Mucosa of rectum (tissue), 2 donors: ENCODE measurements around the gene DNMT3L.
"Not testable (repeated sequence)": the region's sequence is repeated elsewhere in the genome, so short reads cannot be mapped to it uniquely, and the experiment has no call there.

Experiments
- H3K27ac ChIP-seq, 2 donors: one replicate each; pipeline ENCODE4 v1.7.0; 2013; ENCODE audit warnings: inconsistent platforms in 2 of 2, low read depth in 2 of 2, low read length in 2 of 2
- H3K27me3 ChIP-seq, 2 donors: one replicate each; pipeline ENCODE4 v1.7.0; 2013; ENCODE audit warnings: low read length in 2 of 2; ENCODE audit not compliant: control insufficient read depth in 2 of 2, insufficient read depth in 2 of 2
- H3K36me3 ChIP-seq, 2 donors: one replicate each; pipeline ENCODE4 v1.7.0; 2013; ENCODE audit warnings: low read length in 2 of 2; ENCODE audit not compliant: control insufficient read depth in 2 of 2, insufficient read depth in 2 of 2
- H3K4me1 ChIP-seq, 2 donors: one replicate each; pipeline ENCODE4 v1.7.0; 2013; ENCODE audit warnings: low read length in 2 of 2, mild to moderate bottlenecking in 1 of 2; ENCODE audit not compliant: control insufficient read depth in 2 of 2, insufficient read depth in 2 of 2
- H3K4me3 ChIP-seq, 2 donors: one replicate each; pipeline ENCODE4 v1.7.0; 2013; ENCODE audit warnings: low read length in 2 of 2
- H3K9ac ChIP-seq, 2 donors: one replicate each; pipeline ENCODE4 v1.7.0; 2013; ENCODE audit warnings: low read length in 2 of 2, low read depth in 1 of 2, mild to moderate bottlenecking in 1 of 2
- H3K9me3 ChIP-seq, 2 donors: one replicate each; pipeline ENCODE4 v1.7.0; 2013; ENCODE audit warnings: low read length in 2 of 2; ENCODE audit not compliant: control insufficient read depth in 2 of 2
- donor health status: healthy.
- donor health status: Normal muscosa, but diverticular disease.

Gene DNMT3L

DNA sequence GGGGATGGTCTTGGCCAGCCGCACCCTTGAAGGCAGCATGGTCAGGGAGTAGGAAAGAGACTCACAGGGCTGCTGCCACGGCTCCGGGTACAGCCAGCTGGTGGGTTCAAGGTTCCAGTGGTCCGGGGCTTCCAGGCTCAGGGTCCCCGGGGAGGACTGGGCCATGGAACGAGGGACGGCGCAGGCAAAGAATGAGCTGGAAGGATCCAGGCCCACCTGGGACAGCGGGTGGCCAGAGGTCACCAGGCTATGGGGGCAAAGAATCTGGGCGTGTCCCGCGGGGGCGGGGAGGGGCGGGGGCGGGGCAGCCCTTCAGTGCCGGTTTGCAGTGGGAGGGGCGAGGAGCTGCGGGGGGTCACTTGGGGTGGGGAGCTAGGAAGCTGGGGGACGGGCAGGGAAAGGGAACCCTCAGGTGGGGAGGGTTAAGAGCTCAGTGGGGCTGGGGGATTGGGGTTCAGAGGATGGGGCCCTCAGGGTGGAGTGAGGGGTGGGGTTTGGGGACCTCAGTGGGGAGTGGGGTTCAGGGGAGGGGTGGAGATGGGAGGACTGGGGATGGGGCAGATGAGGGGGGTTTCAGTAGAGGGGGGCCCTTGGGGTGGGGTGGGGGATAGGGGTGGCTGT lies at the start of gene DNMT3L:
Gene DNMT3L, minus strand, starts transcription at position 223 of the 621 bp plus-strand sequence. CDS start 638 bp downstream, outside the sequence.
- Histone ChIP-seq H3K4me3 (no peak within 1 kb of the TSS), H3K27ac (no peak within 1 kb of the TSS), H3K27me3 (no peaks in the 10 kb centered on the region), H3K4me1 (no peaks in the 10 kb centered on the region), H3K36me3 (no peaks in the 10 kb centered on the region), H3K9ac (no peak within 1 kb of the TSS), H3K9me3 (no peaks in the 10 kb centered on the region)

DNA sequence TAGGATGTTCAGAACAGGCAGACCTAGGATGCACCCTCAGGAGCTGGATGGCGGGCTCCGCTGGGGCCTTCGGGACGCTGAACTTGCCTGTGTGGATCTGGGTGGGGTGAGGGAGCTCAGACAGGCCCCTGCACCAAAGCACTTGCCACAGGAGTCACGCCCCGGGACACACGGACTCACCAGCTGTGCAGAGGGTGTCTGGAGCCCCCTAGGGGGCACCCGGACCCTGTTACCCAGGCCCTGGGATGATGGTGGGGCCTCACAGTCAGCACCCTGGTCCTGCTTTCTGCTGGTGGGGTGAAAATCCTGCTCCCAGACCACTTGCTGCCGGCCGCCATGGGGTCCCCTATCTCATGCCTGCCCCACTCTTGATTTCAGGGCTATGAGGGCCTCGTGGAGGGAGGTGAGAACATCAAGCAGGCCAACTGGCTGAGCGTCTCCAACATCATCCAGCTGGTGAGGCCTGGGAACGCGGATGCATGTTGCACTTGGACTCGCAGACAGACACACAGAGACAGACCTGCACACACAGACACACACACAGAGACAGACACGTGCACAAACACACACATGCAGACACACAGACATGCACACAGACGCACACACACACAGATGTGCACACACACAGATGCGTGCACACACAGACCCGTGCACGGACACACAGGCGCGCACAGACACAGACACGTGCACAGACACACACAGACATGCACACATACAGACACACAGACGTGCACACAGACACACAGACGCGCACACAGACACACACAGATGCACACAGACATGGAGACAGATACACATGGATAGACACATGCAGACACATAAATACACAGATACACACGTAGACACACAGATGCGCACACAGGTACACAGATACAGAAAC lies 49.2 kb upstream of the DNMT3L start:
- no peaks in the 10 kb centered on the region for H3K4me1 ChIP-seq
- H3K27ac ChIP-seq = no peak overlapping the region
- H3K27me3 ChIP-seq = no peaks in the 10 kb centered on the region
- peaks cover 50 to 59% of the 10 kb centered on the region in 2 donors for H3K36me3 ChIP-seq
- H3K9ac ChIP-seq = no peak overlapping the region
- no peak overlapping the region for H3K4me3 ChIP-seq
- H3K9me3 ChIP-seq = no peaks in the 10 kb centered on the region

DNA sequence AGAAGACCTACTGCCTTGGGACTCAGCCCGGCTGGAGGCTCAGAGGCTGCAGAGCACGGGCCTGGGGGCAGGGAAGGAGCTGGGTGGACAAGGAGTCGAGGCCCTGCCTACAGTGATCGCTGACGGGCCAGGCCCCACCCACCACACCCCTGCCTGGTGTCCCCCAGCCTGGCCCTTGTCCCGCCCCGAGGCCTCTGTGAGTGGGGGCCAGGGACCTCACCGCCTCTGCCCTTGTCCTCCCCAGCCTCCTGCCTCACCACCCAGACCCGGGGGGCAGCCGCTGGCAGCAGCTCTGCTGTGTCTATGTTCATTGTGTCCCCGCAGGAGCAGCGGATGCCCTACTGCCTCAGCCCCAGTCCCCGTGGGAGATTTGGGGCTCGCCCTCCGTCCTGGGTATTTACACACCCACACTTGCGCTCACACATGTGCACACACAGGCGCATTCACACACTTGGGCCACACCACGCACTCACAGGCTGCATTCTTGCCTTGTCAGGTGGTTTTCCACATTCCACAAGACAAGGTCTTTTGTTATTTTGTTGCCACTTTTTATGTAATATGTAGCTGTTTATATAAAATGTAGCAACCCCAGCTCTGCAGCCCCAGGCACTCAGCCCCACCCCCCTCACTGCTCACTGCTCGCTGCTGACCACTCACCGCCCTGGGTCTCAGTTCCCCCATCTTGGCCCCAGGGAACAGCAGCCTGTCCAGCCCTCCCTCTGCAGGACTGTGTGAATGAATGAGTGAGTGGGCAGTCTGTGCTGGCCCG lies 45.4 kb upstream of the DNMT3L start:
- Histone ChIP-seq H3K4me3 (no peak overlapping the region), H3K4me1 (peaks cover 26% of the 10 kb centered on the region in 2 donors), H3K9me3 (no peaks in the 10 kb centered on the region), H3K36me3 (peaks cover 34 to 44% of the 10 kb centered on the region in 2 donors), H3K9ac (no peak overlapping the region), H3K27me3 (no peaks in the 10 kb centered on the region), H3K27ac (no peak overlapping the region)

DNA sequence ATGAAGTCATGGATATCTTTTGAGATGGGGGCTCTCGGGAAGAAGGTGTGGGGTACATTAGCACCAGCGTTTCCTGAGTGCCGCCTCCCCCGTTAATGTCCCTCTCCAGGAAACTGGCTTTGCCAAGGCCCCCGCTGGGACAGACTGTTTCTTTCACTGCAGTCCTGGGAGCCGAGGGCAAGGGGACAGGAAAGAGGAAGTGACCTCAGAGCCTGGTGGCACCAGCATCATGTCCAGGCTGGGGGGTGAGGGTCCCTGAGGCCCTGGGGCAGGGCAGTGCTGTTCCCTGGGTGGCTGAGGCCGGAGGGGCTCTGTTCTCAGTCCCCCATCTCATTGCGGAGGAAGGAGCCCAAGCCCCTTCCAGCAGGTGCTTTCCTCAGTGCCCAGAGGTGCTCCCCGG lies 44.0 kb upstream of the DNMT3L start:
- no peak overlapping the region for H3K27ac ChIP-seq
- H3K36me3 ChIP-seq = peaks cover 19 to 30% of the 10 kb centered on the region in 2 donors
- H3K4me1 ChIP-seq = peaks cover 40% of the 10 kb centered on the region in 2 donors
- H3K4me3 ChIP-seq = no peak overlapping the region
- H3K27me3 ChIP-seq = no peaks in the 10 kb centered on the region
- no peak overlapping the region for H3K9ac ChIP-seq
- H3K9me3 ChIP-seq = no peaks in the 10 kb centered on the region

DNA sequence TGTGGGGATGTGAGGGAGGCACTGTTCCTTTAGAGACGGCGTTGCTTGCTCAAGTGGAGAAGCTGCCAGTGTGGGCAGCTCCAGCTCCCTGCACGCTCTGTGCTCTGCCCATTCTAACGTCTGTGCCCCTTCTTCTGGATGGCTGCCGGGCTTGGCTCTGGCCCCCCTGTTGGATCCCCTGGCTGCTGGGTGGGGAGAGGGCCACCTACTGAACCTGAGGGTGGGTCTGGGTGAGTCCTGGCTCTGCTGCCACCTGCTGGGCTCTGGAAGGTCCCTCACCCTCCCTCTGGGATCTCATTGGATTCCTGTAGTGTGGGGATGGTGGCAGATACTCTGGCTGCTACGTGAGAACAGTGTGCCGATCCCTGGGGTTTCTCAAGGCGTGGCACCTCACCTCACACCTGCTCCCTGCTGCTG lies 43.2 kb upstream of the DNMT3L start:
- Histone ChIP-seq H3K4me3 (no peak overlapping the region), H3K9ac (no peak overlapping the region), H3K27ac (peak overlapping the region in 1 of 2 donors; percentile 96), H3K9me3 (no peaks in the 10 kb centered on the region), H3K27me3 (no peaks in the 10 kb centered on the region), H3K36me3 (peaks cover 11 to 28% of the 10 kb centered on the region in 2 donors), H3K4me1 (peaks cover 40 to 41% of the 10 kb centered on the region in 2 donors)

DNA sequence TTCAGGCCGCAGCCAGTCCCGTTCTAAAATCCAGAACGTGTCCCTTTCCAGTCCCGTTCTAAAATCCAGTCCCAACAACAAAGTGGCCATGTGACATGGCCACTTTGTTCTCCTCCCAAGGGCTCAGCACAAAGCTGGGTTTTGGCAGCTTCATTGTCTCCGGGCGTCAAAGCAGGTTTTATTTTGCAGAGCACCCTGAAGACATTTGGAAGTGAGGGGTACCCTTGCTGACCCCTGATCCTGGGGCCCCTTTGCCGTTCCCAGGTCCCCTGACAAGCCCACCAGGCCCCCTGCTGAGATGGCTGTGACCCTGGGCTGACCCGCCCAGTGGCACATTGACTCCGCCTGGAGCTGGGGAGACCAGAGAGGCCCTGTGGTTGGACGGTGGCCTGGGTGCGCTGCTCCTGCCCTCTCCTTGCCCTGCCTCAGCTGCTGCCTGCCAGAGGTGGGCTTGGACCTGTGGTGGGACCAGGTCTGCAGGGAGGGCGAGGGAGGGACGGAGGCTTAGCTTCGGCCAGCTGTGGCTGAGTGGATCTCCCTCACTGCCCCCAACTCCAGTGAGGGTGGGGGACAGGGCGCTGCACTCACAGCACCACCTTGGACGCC lies 42.4 kb upstream of the DNMT3L start:
- peaks cover 9 to 24% of the 10 kb centered on the region in 2 donors for H3K36me3 ChIP-seq
- no peaks in the 10 kb centered on the region for H3K9me3 ChIP-seq
- peak overlapping the region; percentile 26 to 57 for H3K9ac ChIP-seq
- peak overlapping the region; percentile 11 to 26 for H3K4me3 ChIP-seq
- H3K27me3 ChIP-seq = no peaks in the 10 kb centered on the region
- H3K27ac ChIP-seq = peak overlapping the region; percentile 96
- H3K4me1 ChIP-seq = peaks cover 45 to 47% of the 10 kb centered on the region in 2 donors

DNA sequence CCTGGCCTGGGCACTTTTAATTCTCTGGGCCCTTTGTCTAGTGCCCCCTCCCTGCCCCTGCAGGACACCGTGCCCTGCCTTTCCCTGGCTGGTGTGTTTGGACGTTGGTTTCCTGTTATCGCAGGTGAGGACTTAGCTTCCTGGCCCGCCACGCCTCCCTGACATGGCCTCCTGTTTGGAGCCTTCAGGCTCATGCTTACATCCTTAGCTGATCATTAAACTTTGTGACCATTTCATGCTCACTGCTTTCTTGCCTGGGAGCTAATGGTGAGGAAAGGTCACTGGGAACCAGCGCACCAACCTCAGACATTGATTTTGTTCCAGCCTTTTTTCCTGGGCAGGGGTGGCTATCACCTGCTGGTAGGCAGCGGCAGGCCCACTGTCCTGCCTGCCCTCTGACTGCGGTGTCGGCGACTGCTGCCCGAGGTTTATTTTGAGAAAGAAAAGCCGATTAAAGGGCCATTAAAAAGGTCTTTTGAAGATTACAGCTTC lies 41.8 kb upstream of the DNMT3L start:
- H3K27me3 ChIP-seq = no peaks in the 10 kb centered on the region
- peak overlapping the region in 1 of 2 donors; percentile 26 for H3K4me3 ChIP-seq
- H3K4me1 ChIP-seq = peaks cover 47 to 48% of the 10 kb centered on the region in 2 donors
- peak overlapping the region; percentile 26 to 57 for H3K9ac ChIP-seq
- H3K9me3 ChIP-seq = no peaks in the 10 kb centered on the region
- H3K36me3 ChIP-seq = peaks cover 9 to 24% of the 10 kb centered on the region in 2 donors
- peak overlapping the region; percentile 96 for H3K27ac ChIP-seq

DNA sequence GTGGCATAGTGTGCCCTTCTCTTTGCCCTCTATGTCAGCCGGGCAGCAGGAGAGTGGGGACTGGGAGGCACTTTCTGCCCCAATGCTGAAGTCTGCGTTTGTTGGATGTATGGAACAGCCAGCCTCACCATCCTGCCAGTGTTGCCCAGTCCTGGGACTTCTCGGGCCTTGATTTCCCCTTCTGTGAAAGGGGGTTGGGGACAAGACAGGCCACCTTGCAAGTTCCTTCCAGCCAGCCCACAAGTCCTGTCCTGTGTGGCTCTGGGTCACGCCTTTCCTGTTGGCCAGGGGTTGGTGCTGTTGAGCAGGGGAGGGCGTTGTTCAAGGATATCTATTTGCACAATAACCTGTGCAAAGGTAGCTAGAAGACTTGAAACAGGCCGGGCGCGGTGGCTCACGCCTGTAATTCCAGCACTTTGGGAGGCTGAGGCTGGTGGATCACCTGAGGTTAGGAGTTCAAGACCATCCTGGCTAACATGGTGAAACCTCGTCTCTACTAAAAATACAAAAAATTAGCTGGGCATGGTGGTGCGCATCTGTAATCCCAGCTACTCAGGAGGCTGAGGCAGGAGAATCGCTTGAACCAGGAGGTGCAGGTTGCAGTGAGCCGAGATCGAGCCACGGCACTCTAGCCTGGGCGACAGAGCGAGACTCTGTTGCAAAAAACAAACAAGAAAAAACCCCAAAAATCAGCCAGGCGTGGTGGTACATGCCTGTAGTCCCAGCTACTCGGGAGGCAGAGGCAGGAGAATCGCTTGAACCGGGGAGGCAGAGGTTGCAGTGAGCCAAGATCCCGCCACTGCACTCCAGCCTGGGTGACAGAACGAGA lies 41.1 kb upstream of the DNMT3L start:
- Histone ChIP-seq H3K4me3 (peak overlapping the region; percentile 19 to 71), H3K4me1 (peaks cover 48 to 52% of the 10 kb centered on the region in 2 donors), H3K9ac (peak overlapping the region; percentile 60 to 82), H3K27ac (peak overlapping the region; percentile 96), H3K36me3 (peaks cover 9 to 18% of the 10 kb centered on the region in 2 donors)
- H3K9me3 ChIP-seq, H3K27me3 ChIP-seq: not testable (repeated sequence)

DNA sequence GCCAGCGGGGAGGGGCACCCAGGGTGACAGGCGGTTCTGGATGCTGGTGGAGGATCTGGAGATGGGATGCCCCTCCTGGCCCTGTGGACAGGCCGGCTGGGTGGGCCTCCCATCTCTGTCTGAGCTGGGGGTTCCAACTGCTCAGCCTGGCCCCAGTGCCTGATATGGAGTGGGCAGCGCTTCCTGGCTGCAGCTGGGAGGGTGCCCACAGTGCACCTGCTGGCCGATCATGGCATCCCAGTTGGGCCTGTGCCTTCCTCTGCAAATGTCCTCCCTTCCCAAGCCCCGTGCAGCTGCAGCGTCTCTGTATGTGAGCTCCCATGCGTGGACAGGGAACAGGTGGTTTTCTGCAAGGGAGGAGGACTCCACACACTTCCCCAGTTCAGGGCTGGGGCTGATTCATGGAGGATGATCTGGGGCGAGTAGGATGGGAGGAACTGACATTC lies 40.3 kb upstream of the DNMT3L start:
- H3K27me3 ChIP-seq = no peaks in the 10 kb centered on the region
- peaks cover 54 to 57% of the 10 kb centered on the region in 2 donors for H3K4me1 ChIP-seq
- H3K27ac ChIP-seq = peak overlapping the region; percentile 96
- H3K9me3 ChIP-seq = no peaks in the 10 kb centered on the region
- H3K36me3 ChIP-seq = peaks cover 4 to 11% of the 10 kb centered on the region in 2 donors
- peak overlapping the region; percentile 60 to 82 for H3K9ac ChIP-seq
- peak overlapping the region; percentile 71 to 73 for H3K4me3 ChIP-seq
